Dermis microvascular lymphatic vessel endothelial cell (primary cell): ENCODE measurements around the gene MLPH. TPM values are rescaled to one million over a fixed set of nuclear protein-coding genes. Genes with fewer than 3 reads are reported as not detected.
A peak's percentile ranks its signal among the peaks of the same experiment; 100 is the strongest.

ENCODE experiments used
- DNase-seq, 2 donors: peaks; one replicate each; pipeline versions ENCODE4 v3.0.0 to v3.0.0-alpha.2; 2010; ENCODE audit warnings: low read depth in 2 of 2
- total RNA-seq: library from RNA; depleted of rRNA; stranded (reverse); fragments of >200 nt; gene quantifications from 2 replicates; pipeline ENCODE4 v1.2.1, GENCODE V29; 2014

Gene MLPH
- total RNA-seq, 1 donor from 2014 or later: not detected

GRCh38 chr2:237564526-237565131, 77.6 kb downstream of the MLPH start:
- no peak for DNase-seq

DNA sequence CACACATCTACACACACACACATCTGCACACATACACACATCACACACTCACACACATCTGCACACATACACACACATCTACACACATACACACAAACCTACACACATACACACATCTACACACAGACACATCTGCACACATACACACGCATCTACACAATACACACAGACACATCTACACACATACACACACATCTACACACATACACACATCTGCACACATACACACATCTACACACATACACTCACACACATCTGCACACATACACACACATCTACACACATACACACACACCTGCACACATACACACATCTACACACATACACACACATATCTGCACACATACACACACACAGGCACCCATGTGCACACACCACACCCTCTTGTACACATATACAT, 78.9 kb downstream of the MLPH start:
- no peak for DNase-seq

DNA sequence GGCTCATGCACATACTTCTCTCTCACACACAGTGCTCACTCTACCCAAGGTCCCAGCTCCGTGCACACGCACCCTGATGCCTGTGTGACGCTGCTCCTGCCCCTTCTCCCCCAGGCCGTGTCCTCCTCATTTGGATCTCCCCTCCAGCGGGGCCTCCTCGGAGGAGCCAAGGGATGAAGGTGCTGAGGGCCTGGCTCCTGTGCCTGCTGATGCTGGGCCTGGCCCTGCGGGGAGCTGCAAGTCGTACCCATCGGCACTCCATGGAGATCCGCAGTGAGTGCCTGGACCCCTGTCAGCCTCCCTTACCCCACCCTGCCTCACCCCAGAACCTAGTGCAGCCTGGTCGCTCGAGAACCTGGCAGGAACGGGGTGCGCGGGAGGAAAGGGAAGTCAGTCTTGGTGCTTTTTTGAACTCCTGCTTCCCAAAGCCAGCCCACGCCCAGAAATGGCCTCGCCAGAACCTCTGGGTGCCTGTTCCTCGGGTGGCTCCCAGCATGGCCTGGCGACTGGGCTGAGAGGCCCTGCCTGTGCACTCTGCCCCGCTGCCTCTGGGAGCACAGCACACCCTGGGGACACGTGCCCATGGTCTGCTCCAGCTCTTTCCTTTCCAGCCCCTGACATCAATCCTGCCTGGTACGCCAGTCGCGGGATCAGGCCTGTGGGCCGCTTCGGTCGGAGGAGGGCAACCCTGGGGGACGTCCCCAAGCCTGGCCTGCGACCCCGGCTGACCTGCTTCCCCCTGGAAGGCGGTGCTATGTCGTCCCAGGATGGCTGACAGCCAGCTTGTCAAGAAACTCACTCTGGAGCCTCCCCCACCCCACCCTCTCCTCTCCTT, 79.6 kb downstream of the MLPH start, which contains the start of gene PRLH:
Gene PRLH, plus strand, starts transcription at position 174 of the 835 bp plus-strand sequence. Its CDS starts 0 bp downstream, at position 174.
- no peak for DNase-seq

DNA sequence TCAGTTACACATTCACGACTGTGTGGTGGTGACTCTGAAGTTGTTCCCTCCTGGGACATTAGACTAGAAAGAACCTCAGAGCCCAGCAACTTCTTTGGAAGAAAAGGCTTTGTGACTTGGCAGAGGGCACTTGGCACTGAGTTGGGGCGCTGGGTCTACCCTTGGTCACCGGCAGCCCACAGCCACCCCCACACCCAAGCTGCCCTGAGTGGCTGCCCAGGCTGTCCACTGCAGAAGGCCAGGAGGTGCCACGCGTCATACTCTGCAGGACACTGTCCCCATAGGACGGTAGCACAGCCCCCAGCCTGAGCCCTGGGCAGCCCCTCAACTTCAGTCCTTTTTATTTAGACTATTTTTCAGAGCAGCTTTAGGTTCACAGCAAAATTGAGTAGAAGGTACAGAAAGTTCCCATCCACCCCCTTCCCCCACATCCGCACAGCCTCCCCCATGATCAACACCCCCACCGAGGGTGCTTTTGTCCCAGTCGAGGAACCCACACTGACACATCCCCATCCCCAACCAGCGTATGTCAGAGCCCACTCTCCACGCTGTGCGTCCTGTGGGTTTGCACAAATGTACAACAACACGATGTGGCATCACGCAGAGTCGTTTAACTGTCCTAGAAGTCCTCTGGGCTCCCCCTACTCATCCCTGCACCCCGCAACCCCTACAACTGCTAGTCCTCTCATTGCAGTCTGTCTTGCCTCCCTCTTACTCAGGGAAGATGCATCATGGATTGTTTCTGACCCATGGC, 80.4 kb downstream of the MLPH start:
- DNase-seq: no peak

- no peak for DNase-seq
These were observed 81.1 kb downstream of the MLPH start for GRCh38 chr2:237568121-237568660.

- DNase-seq: no peak
These were observed 82.0 kb downstream of the MLPH start for GRCh38 chr2:237569041-237569440.

- no peak for DNase-seq
These were observed 82.8 kb downstream of the MLPH start for GRCh38 chr2:237569896-237570295.

DNA sequence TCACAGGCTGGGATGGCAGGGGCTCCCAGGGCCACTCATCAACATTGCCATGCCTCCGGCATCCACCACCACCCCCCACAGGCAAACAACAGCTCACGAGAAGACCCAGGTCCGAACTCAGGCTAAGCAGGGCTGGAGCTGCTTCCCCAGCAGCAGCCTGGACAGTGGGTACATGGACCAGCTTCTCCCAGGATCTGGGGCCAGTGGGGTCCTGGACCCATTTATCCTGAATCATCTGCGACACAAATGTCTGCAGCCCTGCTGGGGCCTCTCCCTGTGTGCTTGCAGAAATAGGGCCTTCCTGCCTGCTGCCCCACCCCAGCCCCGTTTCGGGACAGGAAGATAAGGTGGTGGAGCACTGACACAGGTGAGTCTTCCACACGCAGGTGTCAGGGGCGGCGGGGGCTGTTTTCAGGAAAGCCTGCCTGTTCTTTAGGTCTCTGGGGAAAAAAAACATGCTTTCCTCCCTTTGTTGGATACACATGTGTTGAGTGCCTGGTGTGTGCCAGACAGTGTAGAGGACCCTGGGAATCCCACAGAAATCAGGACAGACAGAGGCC, 83.8 kb downstream of the MLPH start:
- DNase-seq: no peak

DNA sequence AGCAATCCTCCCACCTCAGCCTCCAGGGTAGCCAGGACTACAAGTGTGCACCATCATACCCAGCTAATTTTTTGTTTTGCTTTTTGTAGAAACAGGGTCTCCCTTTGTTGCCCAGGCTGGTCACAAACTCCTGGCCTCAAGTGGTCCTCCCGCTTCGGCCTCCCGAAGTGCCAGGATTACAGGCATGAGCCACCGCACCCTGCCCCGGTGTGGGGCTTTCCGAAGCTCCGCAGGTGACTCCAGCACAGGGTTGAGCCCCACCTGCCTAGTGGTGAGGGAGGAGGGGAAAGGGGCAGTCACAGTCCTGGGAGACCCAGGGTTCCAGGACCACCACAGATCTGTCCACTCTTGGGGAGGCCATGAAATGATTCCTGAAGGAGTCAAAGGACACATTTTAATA, 84.5 kb downstream of the MLPH start:
- DNase-seq: no peak

GRCh38 chr2:237572021-237572741, 85.1 kb downstream of the MLPH start:
- peak; percentile 73 to 89 for DNase-seq

DNA sequence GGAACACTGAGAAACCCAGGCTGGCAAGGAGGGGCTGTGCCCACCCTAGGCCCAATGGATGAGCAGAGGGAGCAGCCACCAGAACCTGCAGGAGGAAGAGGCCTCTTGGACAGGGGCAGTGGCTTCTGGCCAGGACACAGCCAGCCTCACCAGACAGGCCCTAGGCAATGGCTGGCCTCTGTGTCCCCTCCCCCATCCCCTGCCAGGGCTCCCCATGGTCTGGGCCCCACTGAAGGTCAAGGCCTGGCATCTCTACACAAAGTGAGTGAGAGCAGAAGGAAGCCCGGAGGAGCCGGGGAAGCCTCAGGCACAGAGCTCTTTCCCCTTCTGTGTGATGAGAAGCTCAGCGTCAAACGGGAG, 85.7 kb downstream of the MLPH start:
- no peak for DNase-seq

- DNase-seq: no peak
These were observed 86.8 kb downstream of the MLPH start for GRCh38 chr2:237573721-237574415.

- no peak for DNase-seq
These were observed 87.4 kb downstream of the MLPH start for GRCh38 chr2:237574467-237574866.

GRCh38 chr2:237574894-237575868, 88.1 kb downstream of the MLPH start:
- DNase-seq: peak in 1 of 2 donors; percentile 47

DNA sequence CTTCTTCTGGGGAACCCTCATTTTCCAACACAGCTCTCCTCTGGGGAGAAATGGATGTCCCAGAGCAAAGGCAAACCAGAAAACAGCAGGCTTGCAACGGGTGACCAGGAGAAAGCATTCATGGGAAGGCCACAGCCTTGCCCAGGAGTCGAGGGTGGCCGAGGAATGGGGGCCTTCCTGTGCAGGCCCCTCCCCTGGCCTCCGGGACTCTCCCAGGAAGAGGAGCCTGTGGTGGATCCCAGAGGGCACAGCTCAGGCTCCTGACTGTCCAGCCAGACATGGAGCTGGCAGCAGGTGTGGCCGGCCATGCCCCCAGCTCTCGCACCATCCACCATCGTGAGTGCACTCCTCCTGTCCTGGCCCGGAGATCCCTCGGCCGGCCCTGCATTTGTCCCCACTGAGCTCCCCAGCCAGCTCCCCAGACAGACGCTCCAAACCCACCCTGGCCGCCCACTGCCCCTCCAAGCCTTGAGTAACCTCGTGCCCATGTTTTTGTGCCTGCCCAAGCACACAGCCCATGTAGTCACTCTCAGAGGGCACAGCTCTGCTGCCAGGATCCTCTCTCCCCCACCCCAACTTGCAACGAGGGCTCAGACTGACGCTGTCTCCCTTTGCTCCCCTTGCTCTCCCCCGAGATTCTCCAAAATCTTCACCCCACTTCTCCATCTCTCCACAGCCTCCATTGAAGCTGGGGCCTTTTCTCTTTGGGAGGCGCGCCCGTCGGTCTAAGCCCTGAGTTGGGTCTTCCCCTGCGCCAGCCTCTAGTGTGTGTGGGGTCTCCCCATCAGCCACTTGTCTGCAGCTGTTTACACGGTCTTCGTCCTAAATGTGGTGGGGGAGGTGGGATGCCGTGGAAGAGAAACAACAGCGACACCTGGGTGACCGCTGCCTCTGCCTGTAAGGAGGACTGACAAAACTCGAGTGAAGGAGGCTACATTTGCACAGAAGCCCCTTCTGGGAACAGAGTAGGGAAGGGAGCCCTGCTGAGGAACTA, 89.1 kb downstream of the MLPH start:
- no peak for DNase-seq

DNA sequence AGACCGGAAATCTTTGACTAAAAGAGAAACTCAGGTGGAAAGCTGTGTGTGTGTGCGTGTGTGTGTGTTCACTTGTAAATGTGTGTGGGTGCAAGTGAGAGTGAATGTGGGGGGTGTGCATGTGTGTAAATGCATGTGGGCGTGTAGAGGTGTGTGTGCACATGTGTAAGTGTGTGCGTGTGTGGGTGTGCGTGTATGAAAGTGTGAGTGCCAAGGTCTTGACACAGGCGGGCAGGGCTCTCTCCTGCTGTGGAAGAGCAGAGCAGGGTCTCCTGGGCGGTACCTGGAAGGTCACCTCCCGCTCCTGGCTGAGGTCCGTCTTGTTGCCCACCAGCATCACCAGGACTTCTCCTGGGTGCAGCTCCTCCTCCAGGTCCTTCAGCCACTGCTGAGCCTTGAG, 89.9 kb downstream of the MLPH start:
- DNase-seq: no peak

- no peak for DNase-seq
These were observed 90.4 kb downstream of the MLPH start for GRCh38 chr2:237577458-237577857.
